Small intestine (tissue), 7 donors: Measurements from ENCODE around the gene NR1H3. TPM values are rescaled to one million over a fixed set of nuclear protein-coding genes. Genes with fewer than 3 reads are reported as not detected.
A peak's percentile ranks its signal among the peaks of the same experiment; 100 is the strongest.

ENCODE experiments used
- DNase-seq, 2 donors: peaks; one replicate each; pipeline versions ENCODE4 v3.0.0 to v3.0.0-alpha.2; 2013
- FAIRE-seq: peaks from 2 replicates; lab custom pipeline; 2012; peaks lifted over from hg19 to GRCh38; lab: Jason Lieb, UNC
- H3K27ac ChIP-seq, 3 donors: one replicate each; pipeline ENCODE4 v1.5.1; 2013; ENCODE audit warnings: low read length in 2 of 3, mild to moderate bottlenecking in 2 of 3, control low read depth in 1 of 3, inconsistent platforms in 1 of 3, low read depth in 1 of 3, moderate library complexity in 1 of 3
- H3K27me3 ChIP-seq, 3 donors: one replicate each; pipeline ENCODE4 v1.6.1; 2013; ENCODE audit warnings: low read length in 3 of 3, inconsistent platforms in 1 of 3; ENCODE audit not compliant: control insufficient read depth in 3 of 3, insufficient read depth in 3 of 3
- H3K36me3 ChIP-seq, 3 donors: one replicate each; pipeline ENCODE4 v1.6.1; 2013; ENCODE audit warnings: low read length in 3 of 3, inconsistent platforms in 1 of 3, low read depth in 1 of 3, mild to moderate bottlenecking in 1 of 3, moderate library complexity in 1 of 3; ENCODE audit not compliant: control insufficient read depth in 3 of 3, insufficient read depth in 2 of 3
- H3K4me1 ChIP-seq, 3 donors: one replicate each; pipeline ENCODE4 v1.6.1; 2013; ENCODE audit warnings: low read length in 2 of 3, inconsistent platforms in 1 of 3, low read depth in 1 of 3, mild to moderate bottlenecking in 1 of 3, moderate library complexity in 1 of 3; ENCODE audit not compliant: control insufficient read depth in 3 of 3, insufficient read depth in 2 of 3
- H3K4me3 ChIP-seq, 3 donors: one replicate each; pipeline ENCODE4 v1.5.1; 2013; ENCODE audit warnings: low read length in 3 of 3, control low read depth in 1 of 3, inconsistent platforms in 1 of 3, low read depth in 1 of 3, mild to moderate bottlenecking in 1 of 3, moderate library complexity in 1 of 3
- H3K9me3 ChIP-seq, 2 donors: one replicate each; pipeline ENCODE4 v1.6.1; 2013; ENCODE audit warnings: low read depth in 1 of 2, low read length in 1 of 2; ENCODE audit not compliant: control insufficient read depth in 2 of 2, insufficient read depth in 1 of 2
- WGBS, 3 donors: extraction: QIAGEN DNeasy Blood & Tissue Kit; methylation state at CpG; one replicate each; pipeline ENCODE4 v1.1.7; 2013; 5-methylcytosine and 5-hydroxymethylcytosine counted together
- polyA plus RNA-seq, 4 donors: library from polyadenylated mRNA; stranded (reverse) in 3 of 4; unstranded in 1 of 4; fragments of 200-250 nt in 3 of 4; fragments of 120-200 nt in 1 of 4; gene quantifications; one replicate each; pipeline versions ENCODE4 v1.2.1 to v1.2.3, GENCODE V29; 2013
- donor health status: healthy with polysubstance abuse.
- donor health status: control.
- donor health status: control.
- donor health status: Bipolar disorder and iron deficiency.
- donor health status: healthy.

Gene NR1H3
- polyA plus RNA-seq, 4 donors, result 102 to 366 (median 199) TPM

DNA sequence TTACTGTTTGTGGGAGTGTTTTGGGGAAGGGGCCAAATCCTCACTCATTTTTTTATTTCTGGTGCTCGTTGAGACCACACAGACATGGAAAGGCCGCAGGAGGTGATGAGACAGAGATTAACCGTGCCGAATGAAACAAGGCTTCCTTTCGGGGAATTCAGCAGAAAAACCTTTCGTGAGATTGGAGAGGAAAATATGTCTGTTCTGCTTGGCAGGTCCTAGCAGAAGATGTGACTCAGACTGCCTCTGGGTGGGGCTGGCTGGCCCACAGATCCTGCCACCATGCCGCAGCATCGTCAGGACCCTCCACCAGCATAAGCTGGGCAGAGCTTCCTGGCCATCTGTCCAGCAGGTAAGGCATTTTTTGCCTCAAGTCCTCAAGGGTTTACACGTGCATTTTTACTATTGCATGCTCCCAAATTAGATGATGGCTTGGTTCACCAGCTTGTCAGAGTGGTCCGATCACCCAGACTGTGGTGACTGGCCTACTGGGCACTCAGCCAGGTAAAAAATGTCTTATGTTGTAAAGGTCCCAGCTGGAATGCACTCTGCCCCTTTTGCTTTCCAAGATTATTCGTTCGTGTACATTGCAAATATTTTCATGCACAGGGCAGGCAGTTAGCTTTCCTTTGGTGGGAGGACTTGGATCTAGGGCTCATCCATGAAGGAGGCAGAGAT is 41.5 kb upstream of the NR1H3 start:
- H3K9me3 ChIP-seq, result no peaks in the 10 kb centered on the region
- no peaks in the 10 kb centered on the region for H3K27me3 ChIP-seq
- peak overlapping the region; percentile 9 to 97 (median 90) for H3K27ac ChIP-seq
- FAIRE-seq, result no peak
- H3K4me3 ChIP-seq, result peak overlapping the region; percentile 10 to 66 (median 38)
- peak; percentile 85 to 87 for DNase-seq
- 4 to 9% (median 8%) methylated on average over 12 of the region's 12 CpGs for WGBS, 3 donors
- peaks cover 0 to 17% (median 9%) of the 10 kb centered on the region in 3 donors for H3K4me1 ChIP-seq
- H3K36me3 ChIP-seq, result peaks cover 0 to 17% (median 0%) of the 10 kb centered on the region in 3 donors

DNA sequence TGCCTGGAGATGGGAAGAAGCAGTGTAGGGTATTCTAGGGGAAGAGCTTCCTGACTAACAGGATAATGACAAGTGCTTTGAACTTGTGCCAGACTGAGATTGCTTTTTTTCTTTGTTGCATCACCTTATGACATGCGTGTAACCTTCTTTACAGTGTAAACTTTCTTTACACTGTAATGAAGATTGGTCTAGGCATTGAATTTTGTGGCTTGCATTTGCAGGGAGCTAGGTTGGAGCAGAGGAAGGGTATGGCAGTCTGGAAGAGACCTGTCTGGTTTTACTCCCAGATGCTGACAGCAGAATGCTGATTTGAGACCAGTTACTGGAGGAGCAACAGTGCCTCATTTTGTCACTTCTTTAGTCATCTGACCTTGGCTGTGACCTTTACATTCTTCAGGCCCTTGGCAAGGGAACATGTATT is 37.4 kb upstream of the NR1H3 start:
- DNase-seq, result no peak
- H3K9me3 ChIP-seq, result no peaks in the 10 kb centered on the region
- H3K4me3 ChIP-seq, result no peak overlapping the region
- H3K36me3 ChIP-seq, result peaks cover 0 to 37% (median 0%) of the 10 kb centered on the region in 3 donors
- WGBS, 3 donors, result 29 to 64% (median 58%) methylated on average over 1 of the region's 1 CpG
- no peak overlapping the region for H3K27ac ChIP-seq
- H3K27me3 ChIP-seq, result no peaks in the 10 kb centered on the region
- H3K4me1 ChIP-seq, result peaks cover 0 to 15% (median 9%) of the 10 kb centered on the region in 3 donors
- FAIRE-seq, result no peak

DNA sequence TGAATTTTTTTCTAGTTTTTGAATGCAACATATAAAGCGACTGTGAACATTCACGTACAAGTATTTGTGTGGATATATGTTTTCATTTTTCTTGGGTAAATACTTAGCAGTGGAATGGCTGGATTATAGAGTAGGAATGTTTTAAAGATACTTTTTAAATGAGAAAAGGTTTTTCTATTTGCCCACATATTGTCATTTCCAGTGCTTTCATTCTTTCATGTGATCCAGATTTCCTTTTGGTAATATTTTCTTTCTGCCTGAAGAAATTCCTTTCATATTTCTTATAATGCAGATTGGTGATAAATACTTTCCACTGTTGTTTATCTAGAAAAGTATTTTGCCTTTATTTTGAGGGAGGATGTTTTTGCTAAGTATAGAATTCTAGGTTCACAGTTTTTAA is 35.1 kb upstream of the NR1H3 start:
- 90 to 100% (median 96%) methylated on average over 2 of the region's 2 CpGs for WGBS, 3 donors
- no peak for FAIRE-seq
- H3K27ac ChIP-seq, result no peak overlapping the region

DNA sequence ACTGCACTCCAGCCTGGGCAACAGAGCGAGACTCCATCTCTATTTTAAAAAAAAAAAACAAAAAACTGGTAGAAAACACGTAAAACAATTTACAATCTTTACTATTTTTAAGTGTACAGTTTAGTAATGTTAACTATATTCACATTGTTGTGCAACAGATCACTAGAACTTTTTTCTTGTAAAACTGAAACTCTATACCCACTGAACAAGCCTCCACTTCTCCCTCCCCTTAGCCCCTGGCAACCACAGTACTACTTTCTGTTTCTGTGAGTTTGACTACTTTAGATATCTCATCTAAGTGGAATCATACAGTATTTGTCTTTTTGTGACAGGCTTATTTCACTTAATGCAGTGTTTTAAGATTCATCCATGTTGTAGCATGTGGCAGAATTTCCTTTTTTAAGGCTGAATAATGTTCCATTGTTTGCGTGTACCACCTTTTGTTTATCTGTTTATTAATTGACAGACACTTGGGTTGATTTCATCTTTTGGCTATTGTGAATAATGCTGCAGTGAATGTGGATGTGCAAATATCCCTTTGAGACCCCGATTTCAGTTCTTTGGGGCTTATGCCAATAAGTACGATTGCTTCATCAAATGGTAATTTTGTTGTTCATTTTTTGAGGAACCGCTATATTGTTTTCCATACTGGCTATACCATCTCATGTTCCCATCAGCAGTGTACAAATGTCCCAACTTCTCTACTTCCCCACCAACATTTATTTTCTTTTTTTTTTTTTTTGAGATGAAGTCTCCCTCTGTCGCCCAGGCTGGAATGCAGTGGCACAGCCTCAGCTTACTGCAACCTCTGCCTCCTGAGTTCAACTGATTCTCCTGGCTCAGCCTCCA is 32.0 kb upstream of the NR1H3 start:
- FAIRE-seq (no peak), DNase-seq (no peak)
- Histone ChIP-seq H3K4me1 (no peaks in the 10 kb centered on the region), H3K9me3 (no peaks in the 10 kb centered on the region), H3K27me3 (no peaks in the 10 kb centered on the region), H3K36me3 (peaks cover 0 to 54% (median 0%) of the 10 kb centered on the region in 3 donors), H3K27ac (no peak overlapping the region), H3K4me3 (no peak overlapping the region)
- 91 to 96% (median 95%) methylated on average over 7 of the region's 7 CpGs for WGBS, 3 donors

More for the DNA sequence above, 35.1 kb upstream of the NR1H3 start:
- Histone ChIP-seq H3K9me3 (no peaks in the 10 kb centered on the region), H3K4me1 (no peaks in the 10 kb centered on the region), H3K27me3 (no peaks in the 10 kb centered on the region), H3K36me3 (peaks cover 0 to 45% (median 0%) of the 10 kb centered on the region in 3 donors), H3K4me3 (no peak overlapping the region)
- DNase-seq, result no peak

DNA sequence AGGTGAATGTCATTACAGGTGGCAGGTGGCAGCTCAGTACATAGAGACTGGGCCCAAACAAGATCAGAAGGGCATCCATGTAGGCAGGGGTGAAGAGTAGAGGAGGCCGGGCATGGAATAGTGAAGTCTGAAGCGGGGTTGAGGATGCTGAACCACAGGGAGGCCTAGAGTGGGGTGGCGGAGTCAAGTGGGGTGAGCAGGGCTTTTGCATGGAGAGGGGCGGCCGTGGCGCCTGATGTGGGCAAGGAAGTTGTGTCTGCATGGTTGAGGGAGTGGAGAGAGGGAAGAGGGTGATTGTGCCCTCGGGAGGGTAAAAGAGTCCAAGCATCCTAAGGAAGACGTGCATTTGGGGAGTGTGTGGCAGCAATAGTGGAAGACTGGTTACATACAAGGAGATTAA is 28.6 kb upstream of the NR1H3 start:
- peaks cover 0 to 48% (median 0%) of the 10 kb centered on the region in 3 donors for H3K36me3 ChIP-seq
- H3K9me3 ChIP-seq, result no peaks in the 10 kb centered on the region
- no peak overlapping the region for H3K4me3 ChIP-seq
- no peaks in the 10 kb centered on the region for H3K27me3 ChIP-seq
- H3K27ac ChIP-seq, result no peak overlapping the region
- FAIRE-seq, result no peak
- peaks cover 0 to 14% (median 0%) of the 10 kb centered on the region in 3 donors for H3K4me1 ChIP-seq
- no peak for DNase-seq
- WGBS, 3 donors, result 95 to 96% (median 95%) methylated on average over 8 of the region's 8 CpGs

DNA sequence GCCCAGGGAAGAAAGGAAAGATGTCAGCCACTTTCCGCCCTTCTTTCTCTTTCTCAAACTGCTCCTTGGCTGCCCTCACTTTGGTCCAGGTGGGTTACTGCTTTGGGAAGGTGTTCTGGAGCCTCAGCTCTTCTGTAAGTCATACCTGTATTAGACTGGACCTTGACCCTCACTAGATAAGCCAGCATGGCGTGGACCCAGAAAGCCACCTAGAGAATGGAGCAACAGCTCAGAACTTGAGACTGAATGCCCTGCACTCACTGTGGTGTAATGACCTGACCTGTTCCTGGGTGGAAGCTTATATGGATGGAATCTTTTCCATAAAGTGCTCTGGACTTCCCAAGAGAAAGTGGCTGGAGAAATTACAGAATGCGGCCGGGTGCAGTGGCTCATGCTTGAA is 24.7 kb upstream of the NR1H3 start:
- H3K9me3 ChIP-seq, result no peaks in the 10 kb centered on the region
- peaks cover 0 to 49% (median 0%) of the 10 kb centered on the region in 3 donors for H3K36me3 ChIP-seq
- peaks cover 0 to 17% (median 0%) of the 10 kb centered on the region in 3 donors for H3K4me1 ChIP-seq
- H3K27ac ChIP-seq, result peak overlapping the region in 1 of 3 donors; percentile 48
- 71 to 87% (median 84%) methylated on average over 4 of the region's 4 CpGs for WGBS, 3 donors
- DNase-seq (peak; percentile 71 to 82), FAIRE-seq (no peak)
- H3K27me3 ChIP-seq, result no peaks in the 10 kb centered on the region
- no peak overlapping the region for H3K4me3 ChIP-seq

DNA sequence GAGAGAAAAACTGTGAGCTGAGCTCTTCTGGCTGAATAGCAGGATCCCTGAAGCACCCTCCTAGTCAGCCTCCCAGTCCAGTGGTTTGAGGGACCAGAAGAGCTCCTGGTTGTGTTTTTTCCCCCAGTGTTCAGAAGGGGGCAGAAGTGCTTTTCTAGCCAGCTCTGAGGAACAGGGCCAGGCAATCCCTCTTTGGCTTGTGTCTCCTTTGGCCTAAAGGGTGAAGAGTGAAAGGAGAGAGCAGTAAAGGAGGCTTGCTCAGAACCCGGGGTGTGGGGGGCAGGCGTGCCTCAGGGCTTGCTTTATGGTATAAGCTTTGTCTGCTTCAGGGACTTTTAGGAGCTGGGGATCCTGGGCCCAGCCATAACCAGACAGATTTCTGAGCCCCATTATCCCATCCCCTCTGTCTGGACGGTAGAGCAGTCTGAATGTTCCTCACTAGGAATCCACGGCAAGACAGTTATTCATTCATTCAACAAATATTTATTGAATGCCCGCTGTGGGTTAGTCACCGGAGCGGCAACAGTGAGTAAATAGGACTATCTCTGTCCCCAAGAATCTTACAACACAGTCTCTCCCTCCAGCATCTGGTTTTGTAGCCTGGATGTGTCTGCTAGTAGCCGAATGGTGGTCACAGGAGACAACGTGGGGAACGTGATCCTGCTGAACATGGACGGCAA is 23.7 kb upstream of the NR1H3 start:
- peak overlapping the region in 1 of 3 donors; percentile 2 for H3K27ac ChIP-seq
- WGBS, 3 donors, result 17 to 67% (median 31%) methylated on average over 11 of the region's 11 CpGs
- no peaks in the 10 kb centered on the region for H3K9me3 ChIP-seq
- no peaks in the 10 kb centered on the region for H3K27me3 ChIP-seq
- peaks cover 0 to 50% (median 0%) of the 10 kb centered on the region in 3 donors for H3K36me3 ChIP-seq
- H3K4me3 ChIP-seq, result peak overlapping the region in 1 of 3 donors; percentile 23
- no peak for FAIRE-seq
- peak; percentile 59 to 64 for DNase-seq
- peaks cover 0 to 17% (median 0%) of the 10 kb centered on the region in 3 donors for H3K4me1 ChIP-seq

DNA sequence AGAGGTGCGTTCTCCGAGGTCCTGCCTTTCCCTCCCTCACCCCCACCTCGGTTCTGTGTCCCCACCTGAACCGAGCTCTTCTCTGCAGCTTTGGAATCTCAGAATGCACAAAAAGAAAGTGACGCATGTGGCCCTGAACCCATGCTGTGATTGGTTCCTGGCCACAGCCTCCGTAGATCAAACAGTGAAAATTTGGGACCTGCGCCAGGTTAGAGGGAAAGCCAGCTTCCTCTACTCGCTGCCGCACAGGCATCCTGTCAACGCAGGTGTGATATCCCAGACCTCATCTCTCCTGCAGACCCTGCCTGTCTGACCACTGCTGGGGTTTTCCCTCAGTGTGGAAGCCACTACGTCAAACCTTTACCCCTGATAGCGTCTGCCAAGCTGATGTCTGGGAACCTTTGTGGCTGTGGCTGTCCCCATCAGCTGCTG is 23.1 kb upstream of the NR1H3 start:
- DNase-seq, result peak in 1 of 2 donors; percentile 65
- peaks cover under 1 to 53% (median 4%) of the 10 kb centered on the region in 3 donors for H3K36me3 ChIP-seq
- no peak for FAIRE-seq
- H3K9me3 ChIP-seq, result no peaks in the 10 kb centered on the region
- 13 to 57% (median 18%) methylated on average over 12 of the region's 12 CpGs for WGBS, 3 donors
- H3K4me1 ChIP-seq, result peaks cover 0 to 17% (median 0%) of the 10 kb centered on the region in 3 donors
- peak overlapping the region in 1 of 3 donors; percentile 2 for H3K27ac ChIP-seq
- H3K27me3 ChIP-seq, result no peaks in the 10 kb centered on the region
- peak overlapping the region in 1 of 3 donors; percentile 23 for H3K4me3 ChIP-seq
